Trophoblast cell (in vitro differentiated cells and primary cell): ENCODE measurements around the gene WDR20.
A peak's percentile ranks its signal among the peaks of the same experiment; 100 is the strongest.

Experiments used
- DNase-seq, 2 donors: peaks; one replicate each; pipeline ENCODE4 v3.0.0-alpha.2; 2016
- H2AFZ ChIP-seq: 2 replicates; pipeline ENCODE4 v1.6.1; 2013; ENCODE audit warnings: low read length, moderate library complexity, mild to moderate bottlenecking; ENCODE audit not compliant: insufficient read depth, poor library complexity
- H2AK5ac ChIP-seq: 2 replicates; pipeline ENCODE4 v1.6.1; 2013; ENCODE audit warnings: mild to moderate bottlenecking, low read length
- H2BK120ac ChIP-seq: 2 replicates; pipeline ENCODE4 v1.6.1; 2013; ENCODE audit warnings: low read length, mild to moderate bottlenecking, moderate library complexity; ENCODE audit not compliant: insufficient read depth, poor library complexity
- H2BK12ac ChIP-seq: 2 replicates; pipeline ENCODE4 v1.6.1; 2013; ENCODE audit warnings: mild to moderate bottlenecking, low read length, moderate library complexity
- H2BK5ac ChIP-seq: 2 replicates; pipeline ENCODE4 v1.6.1; 2013; ENCODE audit warnings: low read length, low read depth, moderate library complexity, mild to moderate bottlenecking; ENCODE audit not compliant: poor library complexity
- H3K14ac ChIP-seq: 2 replicates; pipeline ENCODE4 v1.6.1; 2013; ENCODE audit warnings: mild to moderate bottlenecking, low read length
- H3K18ac ChIP-seq: 2 replicates; pipeline ENCODE4 v1.6.1; 2013; ENCODE audit warnings: mild to moderate bottlenecking, low read length
- H3K23ac ChIP-seq: 2 replicates; pipeline ENCODE4 v1.6.1; 2013; ENCODE audit warnings: low read length
- H3K27ac ChIP-seq: 2 replicates; pipeline ENCODE4 v1.5.1; 2013; ENCODE audit warnings: low read depth, mild to moderate bottlenecking, inconsistent platforms, low read length, moderate library complexity
- H3K27me3 ChIP-seq: 2 replicates; pipeline ENCODE4 v1.6.1; 2013; ENCODE audit warnings: inconsistent platforms, mild to moderate bottlenecking, low read length, moderate library complexity; ENCODE audit not compliant: insufficient read depth
- H3K36me3 ChIP-seq, 2 experiments: 1 replicate in 1 of 2; 2 replicates in 1 of 2; pipeline ENCODE4 v1.6.1; 2013; ENCODE audit warnings: low read length in 2 of 2, mild to moderate bottlenecking in 2 of 2, moderate library complexity in 1 of 2; ENCODE audit not compliant: insufficient read depth in 2 of 2, control insufficient read depth in 1 of 2
- H3K4ac ChIP-seq: 2 replicates; pipeline ENCODE4 v1.6.1; 2013; ENCODE audit warnings: low read depth, mild to moderate bottlenecking, low read length, moderate library complexity
- H3K4me1 ChIP-seq, 2 experiments: 1 replicate in 1 of 2; 2 replicates in 1 of 2; pipeline ENCODE4 v1.6.1; 2013; ENCODE audit warnings: low read length in 2 of 2, mild to moderate bottlenecking in 2 of 2, moderate library complexity in 1 of 2; ENCODE audit not compliant: insufficient read depth in 2 of 2, control insufficient read depth in 1 of 2
- H3K4me2 ChIP-seq: 2 replicates; pipeline ENCODE4 v1.6.1; 2013; ENCODE audit warnings: inconsistent platforms, mild to moderate bottlenecking, low read length, moderate library complexity
- H3K4me3 ChIP-seq: 2 replicates; pipeline ENCODE4 v1.5.1; 2013; ENCODE audit warnings: mild to moderate bottlenecking, low read depth, low read length, inconsistent platforms
- H3K79me1 ChIP-seq: one replicate; pipeline ENCODE4 v1.6.1; 2013; ENCODE audit warnings: low read length
- H3K79me2 ChIP-seq: 2 replicates; pipeline ENCODE4 v1.6.1; 2013; ENCODE audit warnings: low read length, mild to moderate bottlenecking; ENCODE audit not compliant: control insufficient read depth, insufficient read depth, poor library complexity
- H3K9ac ChIP-seq: 2 replicates; pipeline ENCODE4 v1.6.1; 2013; ENCODE audit warnings: mild to moderate bottlenecking, low read length
- H3K9me3 ChIP-seq: 2 replicates; pipeline ENCODE4 v1.6.1; 2013; ENCODE audit warnings: low read depth, mild to moderate bottlenecking, control low read depth, inconsistent platforms, low read length; ENCODE audit not compliant: insufficient read depth
- H4K12ac ChIP-seq: 2 replicates; pipeline ENCODE4 v1.6.1; 2013; ENCODE audit warnings: low read depth, mild to moderate bottlenecking, low read length, moderate library complexity
- H4K8ac ChIP-seq: 2 replicates; pipeline ENCODE4 v1.6.1; 2013; ENCODE audit warnings: low read depth, mild to moderate bottlenecking, low read length, moderate library complexity
- H4K91ac ChIP-seq: one replicate; pipeline ENCODE4 v1.6.1; 2013; ENCODE audit warnings: low read depth, mild to moderate bottlenecking, low read length, moderate library complexity
- WGBS: extraction: QIAGEN DNeasy Blood & Tissue Kit; methylation state at CpG from one replicate; pipeline ENCODE4 v1.1.7; 2013; ENCODE audit warnings: missing lambda C conversion rate; ENCODE audit not compliant: insufficient read length, insufficient coverage; ENCODE audit errors: extremely low coverage; 5-methylcytosine and 5-hydroxymethylcytosine counted together

Gene WDR20

GRCh38 chr14:102183886-102184285, 44.2 kb downstream of the WDR20 start:
- H2BK5ac ChIP-seq, result no peak overlapping the region
- H3K4me3 ChIP-seq, result no peak overlapping the region
- H3K4me1 ChIP-seq, result peaks cover 12 to 17% of the 10 kb centered on the region in 2 experiments
- H3K9me3 ChIP-seq, result no peaks in the 10 kb centered on the region
- H3K36me3 ChIP-seq, result no peaks in the 10 kb centered on the region
- peaks cover 6% of the 10 kb centered on the region for H3K79me1 ChIP-seq
- H2BK120ac ChIP-seq, result no peak overlapping the region
- DNase-seq, result no peak
- H2AFZ ChIP-seq, result no peak overlapping the region
- H3K79me2 ChIP-seq, result peaks cover 6% of the 10 kb centered on the region
- no peak overlapping the region for H3K23ac ChIP-seq
- H3K4ac ChIP-seq, result no peak overlapping the region
- no peak overlapping the region for H2BK12ac ChIP-seq
- no peaks in the 10 kb centered on the region for H3K27me3 ChIP-seq
- no peak overlapping the region for H2AK5ac ChIP-seq
- no peak overlapping the region for H4K8ac ChIP-seq
- no peak overlapping the region for H3K9ac ChIP-seq
- no peak overlapping the region for H4K91ac ChIP-seq
- no CpG with 5 or more reads among the region's 3 CpGs for WGBS
- no peak overlapping the region for H3K27ac ChIP-seq
- H3K14ac ChIP-seq, result no peak overlapping the region
- no peak overlapping the region for H3K4me2 ChIP-seq
- no peak overlapping the region for H3K18ac ChIP-seq
- no peak overlapping the region for H4K12ac ChIP-seq

GRCh38 chr14:102184316-102185035, 44.8 kb downstream of the WDR20 start:
- Histone ChIP-seq H3K4me1 (peaks cover 12 to 17% of the 10 kb centered on the region in 2 experiments), H3K27ac (no peak overlapping the region), H2AK5ac (no peak overlapping the region), H4K91ac (no peak overlapping the region), H3K18ac (no peak overlapping the region), H3K4me3 (no peak overlapping the region), H3K14ac (no peak overlapping the region), H3K9me3 (no peaks in the 10 kb centered on the region), H3K27me3 (no peaks in the 10 kb centered on the region), H2BK5ac (no peak overlapping the region), H2BK120ac (no peak overlapping the region), H2BK12ac (no peak overlapping the region), H3K23ac (no peak overlapping the region), H3K9ac (no peak overlapping the region), H3K4ac (peak overlapping the region; percentile 24), H4K12ac (no peak overlapping the region), H3K4me2 (no peak overlapping the region), H3K79me1 (peaks cover 6% of the 10 kb centered on the region), H2AFZ (no peak overlapping the region), H3K79me2 (peaks cover 6% of the 10 kb centered on the region), H4K8ac (no peak overlapping the region), H3K36me3 (no peaks in the 10 kb centered on the region)
- DNase-seq, result no peak
- WGBS, result no CpG with 5 or more reads among the region's 14 CpGs

GRCh38 chr14:102185360-102185759, 45.7 kb downstream of the WDR20 start:
- no peak overlapping the region for H2AFZ ChIP-seq
- no peak overlapping the region for H3K14ac ChIP-seq
- H2BK120ac ChIP-seq, result no peak overlapping the region
- H3K23ac ChIP-seq, result no peak overlapping the region
- H3K4me3 ChIP-seq, result no peak overlapping the region
- H3K18ac ChIP-seq, result no peak overlapping the region
- H3K27me3 ChIP-seq, result no peaks in the 10 kb centered on the region
- no peak overlapping the region for H3K9ac ChIP-seq
- no peak overlapping the region for H4K8ac ChIP-seq
- H2BK5ac ChIP-seq, result no peak overlapping the region
- no peak overlapping the region for H3K4ac ChIP-seq
- H3K79me1 ChIP-seq, result peaks cover 6% of the 10 kb centered on the region
- peaks cover 15 to 22% of the 10 kb centered on the region in 2 experiments for H3K4me1 ChIP-seq
- H3K4me2 ChIP-seq, result no peak overlapping the region
- no peaks in the 10 kb centered on the region for H3K36me3 ChIP-seq
- no peak overlapping the region for H2AK5ac ChIP-seq
- H2BK12ac ChIP-seq, result no peak overlapping the region
- H3K27ac ChIP-seq, result no peak overlapping the region
- peaks cover 6% of the 10 kb centered on the region for H3K79me2 ChIP-seq
- no CpG with 5 or more reads among the region's 8 CpGs for WGBS
- no peak overlapping the region for H4K91ac ChIP-seq
- peak in 1 of 2 donors; percentile 36 for DNase-seq
- H3K9me3 ChIP-seq, result no peaks in the 10 kb centered on the region
- no peak overlapping the region for H4K12ac ChIP-seq

- H4K8ac ChIP-seq, result no peak overlapping the region
- no peak overlapping the region for H2BK5ac ChIP-seq
- H4K12ac ChIP-seq, result no peak overlapping the region
- no CpG with 5 or more reads among the region's 3 CpGs for WGBS
- no peak overlapping the region for H2AFZ ChIP-seq
- H3K27ac ChIP-seq, result peak overlapping the region; percentile 45
- peak; percentile 16 to 48 for DNase-seq
- H3K4me2 ChIP-seq, result no peak overlapping the region
- H2AK5ac ChIP-seq, result no peak overlapping the region
- H3K4ac ChIP-seq, result peak overlapping the region; percentile 42
- no peaks in the 10 kb centered on the region for H3K9me3 ChIP-seq
- H3K27me3 ChIP-seq, result no peaks in the 10 kb centered on the region
- H3K79me2 ChIP-seq, result peaks cover 6% of the 10 kb centered on the region
- H3K9ac ChIP-seq, result no peak overlapping the region
- no peak overlapping the region for H3K23ac ChIP-seq
- H2BK120ac ChIP-seq, result no peak overlapping the region
- no peak overlapping the region for H2BK12ac ChIP-seq
- H3K79me1 ChIP-seq, result peaks cover 9% of the 10 kb centered on the region
- H3K36me3 ChIP-seq, result no peaks in the 10 kb centered on the region
- H3K14ac ChIP-seq, result no peak overlapping the region
- peaks cover 18 to 29% of the 10 kb centered on the region in 2 experiments for H3K4me1 ChIP-seq
- no peak overlapping the region for H3K4me3 ChIP-seq
- H4K91ac ChIP-seq, result no peak overlapping the region
- H3K18ac ChIP-seq, result peak overlapping the region; percentile 70
Observed at GRCh38 chr14:102187044-102187443, 47.3 kb downstream of the WDR20 start.
